Trophoblast cell (in vitro differentiated cells and primary cell): ENCODE results near the gene ALG3. TPM values are rescaled to one million over a fixed set of nuclear protein-coding genes. Genes with fewer than 3 reads are reported as not detected.

Source experiments
- DNase-seq, 2 donors: peaks; one replicate each; pipeline ENCODE4 v3.0.0-alpha.2; 2016
- H2AFZ ChIP-seq: 2 replicates; pipeline ENCODE4 v1.6.1; 2013; ENCODE audit warnings: low read length, moderate library complexity, mild to moderate bottlenecking; ENCODE audit not compliant: insufficient read depth, poor library complexity
- H2AK5ac ChIP-seq: 2 replicates; pipeline ENCODE4 v1.6.1; 2013; ENCODE audit warnings: mild to moderate bottlenecking, low read length
- H2BK120ac ChIP-seq: 2 replicates; pipeline ENCODE4 v1.6.1; 2013; ENCODE audit warnings: low read length, mild to moderate bottlenecking, moderate library complexity; ENCODE audit not compliant: insufficient read depth, poor library complexity
- H2BK12ac ChIP-seq: 2 replicates; pipeline ENCODE4 v1.6.1; 2013; ENCODE audit warnings: mild to moderate bottlenecking, low read length, moderate library complexity
- H2BK5ac ChIP-seq: 2 replicates; pipeline ENCODE4 v1.6.1; 2013; ENCODE audit warnings: low read length, low read depth, moderate library complexity, mild to moderate bottlenecking; ENCODE audit not compliant: poor library complexity
- H3K14ac ChIP-seq: 2 replicates; pipeline ENCODE4 v1.6.1; 2013; ENCODE audit warnings: mild to moderate bottlenecking, low read length
- H3K18ac ChIP-seq: 2 replicates; pipeline ENCODE4 v1.6.1; 2013; ENCODE audit warnings: mild to moderate bottlenecking, low read length
- H3K23ac ChIP-seq: 2 replicates; pipeline ENCODE4 v1.6.1; 2013; ENCODE audit warnings: low read length
- H3K27ac ChIP-seq: 2 replicates; pipeline ENCODE4 v1.5.1; 2013; ENCODE audit warnings: low read depth, mild to moderate bottlenecking, inconsistent platforms, low read length, moderate library complexity
- H3K27me3 ChIP-seq: 2 replicates; pipeline ENCODE4 v1.6.1; 2013; ENCODE audit warnings: inconsistent platforms, mild to moderate bottlenecking, low read length, moderate library complexity; ENCODE audit not compliant: insufficient read depth
- H3K36me3 ChIP-seq, 2 experiments: 1 replicate in 1 of 2; 2 replicates in 1 of 2; pipeline ENCODE4 v1.6.1; 2013; ENCODE audit warnings: low read length in 2 of 2, mild to moderate bottlenecking in 2 of 2, moderate library complexity in 1 of 2; ENCODE audit not compliant: insufficient read depth in 2 of 2, control insufficient read depth in 1 of 2
- H3K4ac ChIP-seq: 2 replicates; pipeline ENCODE4 v1.6.1; 2013; ENCODE audit warnings: low read depth, mild to moderate bottlenecking, low read length, moderate library complexity
- H3K4me1 ChIP-seq, 2 experiments: 1 replicate in 1 of 2; 2 replicates in 1 of 2; pipeline ENCODE4 v1.6.1; 2013; ENCODE audit warnings: low read length in 2 of 2, mild to moderate bottlenecking in 2 of 2, moderate library complexity in 1 of 2; ENCODE audit not compliant: insufficient read depth in 2 of 2, control insufficient read depth in 1 of 2
- H3K4me2 ChIP-seq: 2 replicates; pipeline ENCODE4 v1.6.1; 2013; ENCODE audit warnings: inconsistent platforms, mild to moderate bottlenecking, low read length, moderate library complexity
- H3K4me3 ChIP-seq: 2 replicates; pipeline ENCODE4 v1.5.1; 2013; ENCODE audit warnings: mild to moderate bottlenecking, low read depth, low read length, inconsistent platforms
- H3K79me1 ChIP-seq: one replicate; pipeline ENCODE4 v1.6.1; 2013; ENCODE audit warnings: low read length
- H3K79me2 ChIP-seq: 2 replicates; pipeline ENCODE4 v1.6.1; 2013; ENCODE audit warnings: low read length, mild to moderate bottlenecking; ENCODE audit not compliant: control insufficient read depth, insufficient read depth, poor library complexity
- H3K9ac ChIP-seq: 2 replicates; pipeline ENCODE4 v1.6.1; 2013; ENCODE audit warnings: mild to moderate bottlenecking, low read length
- H3K9me3 ChIP-seq: 2 replicates; pipeline ENCODE4 v1.6.1; 2013; ENCODE audit warnings: low read depth, mild to moderate bottlenecking, control low read depth, inconsistent platforms, low read length; ENCODE audit not compliant: insufficient read depth
- H4K12ac ChIP-seq: 2 replicates; pipeline ENCODE4 v1.6.1; 2013; ENCODE audit warnings: low read depth, mild to moderate bottlenecking, low read length, moderate library complexity
- H4K8ac ChIP-seq: 2 replicates; pipeline ENCODE4 v1.6.1; 2013; ENCODE audit warnings: low read depth, mild to moderate bottlenecking, low read length, moderate library complexity
- H4K91ac ChIP-seq: one replicate; pipeline ENCODE4 v1.6.1; 2013; ENCODE audit warnings: low read depth, mild to moderate bottlenecking, low read length, moderate library complexity
- WGBS: extraction: QIAGEN DNeasy Blood & Tissue Kit; methylation state at CpG from one replicate; pipeline ENCODE4 v1.1.7; 2013; ENCODE audit warnings: missing lambda C conversion rate; ENCODE audit not compliant: insufficient read length, insufficient coverage; ENCODE audit errors: extremely low coverage; 5-methylcytosine and 5-hydroxymethylcytosine counted together
- polyA plus RNA-seq: library from polyadenylated mRNA; stranded (reverse); fragments of 200-250 nt; gene quantifications from 2 replicates; pipeline ENCODE4 v1.2.3, GENCODE V29; 2013

The ALG3 gene
- polyA plus RNA-seq: 48.2 and 49.8 TPM in 2 replicates

DNA sequence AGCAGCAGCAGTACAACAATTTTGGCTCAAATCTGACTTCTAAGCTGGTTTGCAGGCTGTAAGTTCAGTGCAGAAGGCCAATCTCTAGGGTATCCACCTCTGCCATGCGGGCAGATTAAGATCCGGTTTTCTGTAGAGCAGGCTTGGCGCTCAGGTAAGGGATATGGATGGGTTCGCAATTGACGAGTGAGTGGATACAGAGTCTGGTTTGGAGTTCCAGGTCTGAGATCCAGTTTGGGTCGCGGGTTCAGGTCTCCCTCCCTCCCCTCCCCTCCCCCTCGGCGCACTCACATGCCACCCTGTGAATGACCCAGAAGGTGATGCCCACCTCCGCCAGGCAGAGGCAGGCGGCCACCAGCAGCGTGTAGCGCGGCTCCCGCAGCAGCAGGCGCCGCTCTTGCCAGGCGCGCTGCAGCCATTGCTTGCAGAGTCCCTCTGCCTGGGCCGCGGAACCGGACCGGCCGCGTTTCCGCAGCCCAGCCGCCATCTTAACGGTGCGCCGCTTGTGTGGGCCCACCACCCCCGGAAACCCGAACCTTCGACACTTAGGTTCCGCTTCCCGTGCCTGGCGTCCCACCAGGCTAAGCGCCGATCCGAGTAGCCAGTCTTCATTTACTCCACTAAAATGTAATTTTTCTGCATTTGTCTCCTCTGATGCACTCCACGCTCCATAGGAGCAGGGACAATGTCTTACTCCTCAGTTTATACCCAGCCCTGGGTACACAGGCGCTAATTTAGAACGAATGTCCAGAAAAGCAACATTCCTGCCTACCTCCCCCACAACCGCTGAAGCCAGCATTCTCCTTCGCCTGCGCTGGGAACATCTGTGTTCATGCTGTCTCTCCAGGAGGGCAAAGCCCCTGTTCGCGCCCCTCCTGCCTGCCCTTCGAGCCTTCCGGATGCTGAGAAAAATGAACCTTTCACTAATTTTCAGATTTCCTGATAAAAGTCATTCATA is at the start of gene ALG3:
TSS of gene ALG3 (minus strand) at position 509 of the 958 bp plus-strand sequence. CDS start at position 487, 22 bp downstream.
- Histone ChIP-seq H3K27me3 (no peaks in the 10 kb centered on the region), H3K4me2 (peak within 1 kb of the TSS; percentile 92), H3K79me1 (peaks cover 13% of the 10 kb centered on the region), H2BK5ac (peak within 1 kb of the TSS; percentile 83), H2AK5ac (no peak within 1 kb of the TSS), H3K9ac (peak within 1 kb of the TSS; percentile 90), H4K12ac (peak within 1 kb of the TSS; percentile 93), H4K91ac (peak within 1 kb of the TSS; percentile 79), H3K18ac (peak within 1 kb of the TSS; percentile 93), H3K9me3 (peaks cover 2% of the 10 kb centered on the region), H2AFZ (peak within 1 kb of the TSS; percentile 95), H3K4ac (peak within 1 kb of the TSS; percentile 77), H2BK120ac (peak within 1 kb of the TSS; percentile 61), H3K4me3 (peak within 1 kb of the TSS; percentile 100), H3K14ac (peak within 1 kb of the TSS; percentile 95), H3K36me3 (peaks cover 15 to 18% of the 10 kb centered on the region in 2 experiments), H2BK12ac (no peak within 1 kb of the TSS), H3K79me2 (peaks cover 10% of the 10 kb centered on the region), H3K27ac (peak within 1 kb of the TSS; percentile 60), H3K4me1 (peaks cover 0 to 4% of the 10 kb centered on the region in 2 experiments), H4K8ac (peak within 1 kb of the TSS; percentile 98), H3K23ac (peak within 1 kb of the TSS; percentile 16)
- DNase-seq: peak; percentile 88 to 97
- no CpG with 5 or more reads among the region's 49 CpGs for WGBS

DNA sequence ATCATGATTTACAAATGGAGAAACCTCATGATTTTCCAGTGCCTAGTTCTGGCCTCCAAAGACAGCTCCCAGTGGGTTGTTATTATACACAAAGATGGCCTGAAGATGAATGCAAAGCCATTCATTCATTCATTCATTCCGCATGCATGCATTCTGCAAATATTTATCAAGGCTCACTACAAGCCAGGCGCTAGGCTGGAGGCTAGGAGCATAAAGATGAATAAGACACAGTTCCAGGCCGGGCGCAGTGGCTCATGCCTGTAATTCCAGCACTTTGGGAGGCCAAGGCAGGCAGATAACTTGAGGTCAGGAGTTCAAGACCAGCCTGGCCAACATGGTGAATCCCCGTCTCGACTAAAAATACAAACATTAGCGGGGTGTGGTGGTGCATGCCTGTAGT is 47.9 kb upstream of the ALG3 start:
- no peak for DNase-seq

DNA sequence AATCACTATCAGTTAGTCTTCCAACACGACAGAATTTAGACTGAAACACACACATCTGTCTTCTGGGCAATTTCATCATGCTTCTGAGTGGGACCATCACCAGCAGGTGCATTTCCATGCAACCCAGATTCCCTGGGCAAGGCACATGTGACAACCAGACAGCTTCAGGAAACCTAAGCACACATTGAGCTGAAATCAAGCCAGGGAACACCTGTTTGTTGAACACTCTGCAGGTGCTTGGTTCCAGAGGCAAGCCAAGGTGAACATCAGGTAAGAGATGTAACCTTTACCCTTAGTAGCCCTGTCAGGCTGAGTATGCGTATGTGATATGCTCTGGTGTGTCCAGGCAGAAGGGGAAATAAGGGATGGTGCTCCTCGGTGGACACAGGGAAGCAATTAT is 47.0 kb upstream of the ALG3 start:
- Histone ChIP-seq H3K4me1 (peaks cover 0 to 4% of the 10 kb centered on the region in 2 experiments), H2BK120ac (no peak overlapping the region), H2BK5ac (no peak overlapping the region), H2BK12ac (no peak overlapping the region), H3K4ac (no peak overlapping the region), H3K14ac (no peak overlapping the region), H3K9me3 (peaks cover 2% of the 10 kb centered on the region), H2AFZ (no peak overlapping the region), H3K27me3 (no peaks in the 10 kb centered on the region), H3K9ac (no peak overlapping the region), H3K36me3 (peaks cover 0 to 6% of the 10 kb centered on the region in 2 experiments), H4K91ac (no peak overlapping the region), H4K12ac (no peak overlapping the region), H3K23ac (no peak overlapping the region), H3K4me2 (no peak overlapping the region), H2AK5ac (no peak overlapping the region), H3K4me3 (no peak overlapping the region), H3K18ac (no peak overlapping the region), H4K8ac (no peak overlapping the region), H3K27ac (no peak overlapping the region), H3K79me2 (peaks cover 10% of the 10 kb centered on the region), H3K79me1 (peaks cover 9% of the 10 kb centered on the region)
- no peak for DNase-seq
- no CpG with 5 or more reads among the region's 3 CpGs for WGBS

More for the DNA sequence above, 47.9 kb upstream of the ALG3 start:
- Histone ChIP-seq H3K79me1 (peaks cover 9% of the 10 kb centered on the region), H3K23ac (no peak overlapping the region), H3K4me1 (peaks cover 0 to 4% of the 10 kb centered on the region in 2 experiments), H3K4me2 (no peak overlapping the region), H4K91ac (no peak overlapping the region), H3K18ac (no peak overlapping the region), H2AK5ac (no peak overlapping the region), H3K4ac (no peak overlapping the region), H3K79me2 (peaks cover 10% of the 10 kb centered on the region), H2AFZ (no peak overlapping the region), H2BK12ac (no peak overlapping the region), H3K36me3 (peaks cover 3 to 10% of the 10 kb centered on the region in 2 experiments), H2BK5ac (no peak overlapping the region), H2BK120ac (no peak overlapping the region), H3K27ac (no peak overlapping the region), H3K9me3 (peaks cover 2% of the 10 kb centered on the region), H3K27me3 (no peaks in the 10 kb centered on the region), H3K14ac (no peak overlapping the region), H4K8ac (no peak overlapping the region), H3K4me3 (no peak overlapping the region), H4K12ac (no peak overlapping the region), H3K9ac (no peak overlapping the region)
- no CpG with 5 or more reads among the region's 7 CpGs for WGBS

DNA sequence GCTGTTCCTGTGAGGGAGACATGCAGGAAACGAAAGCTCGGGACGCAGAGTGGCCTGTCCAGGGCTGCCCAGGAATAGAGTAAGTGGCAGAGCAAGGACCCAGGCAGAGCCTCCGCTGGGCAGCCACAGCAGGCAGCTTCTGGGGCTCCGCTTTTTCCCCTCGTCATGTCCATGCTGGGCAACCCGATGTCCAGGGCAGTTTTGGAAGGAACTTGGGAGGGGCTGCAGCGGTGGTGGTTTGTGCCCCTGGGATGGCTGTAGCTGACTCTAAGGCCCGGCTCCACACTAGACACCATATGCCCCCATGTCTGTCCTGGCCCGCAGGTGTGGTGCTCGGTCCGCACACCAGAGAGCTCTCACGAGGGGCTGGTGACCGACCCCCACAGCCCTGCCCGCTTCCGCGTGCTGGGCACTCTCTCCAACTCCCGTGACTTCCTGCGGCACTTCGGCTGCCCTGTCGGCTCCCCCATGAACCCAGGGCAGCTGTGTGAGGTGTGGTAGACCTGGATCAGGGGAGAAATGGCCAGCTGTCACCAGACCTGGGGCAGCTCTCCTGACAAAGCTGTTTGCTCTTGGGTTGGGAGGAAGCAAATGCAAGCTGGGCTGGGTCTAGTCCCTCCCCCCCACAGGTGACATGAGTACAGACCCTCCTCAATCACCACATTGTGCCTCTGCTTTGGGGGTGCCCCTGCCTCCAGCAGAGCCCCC is 43.1 kb upstream of the ALG3 start:
- H3K23ac ChIP-seq: no peak overlapping the region
- no peak overlapping the region for H2BK12ac ChIP-seq
- no peak overlapping the region for H3K4me3 ChIP-seq
- no peak overlapping the region for H4K8ac ChIP-seq
- DNase-seq: no peak
- no peak overlapping the region for H3K4me2 ChIP-seq
- no peak overlapping the region for H3K9ac ChIP-seq
- WGBS: no CpG with 5 or more reads among the region's 21 CpGs
- no peak overlapping the region for H2BK5ac ChIP-seq
- no peaks in the 10 kb centered on the region for H3K36me3 ChIP-seq
- H3K27me3 ChIP-seq: no peaks in the 10 kb centered on the region
- no peaks in the 10 kb centered on the region for H3K79me2 ChIP-seq
- no peak overlapping the region for H2AK5ac ChIP-seq
- no peak overlapping the region for H3K4ac ChIP-seq
- no peak overlapping the region for H2BK120ac ChIP-seq
- no peaks in the 10 kb centered on the region for H3K79me1 ChIP-seq
- H2AFZ ChIP-seq: no peak overlapping the region
- peaks cover 2% of the 10 kb centered on the region for H3K9me3 ChIP-seq
- no peak overlapping the region for H3K18ac ChIP-seq
- H4K91ac ChIP-seq: no peak overlapping the region
- no peak overlapping the region for H4K12ac ChIP-seq
- H3K14ac ChIP-seq: no peak overlapping the region
- H3K4me1 ChIP-seq: no peaks in the 10 kb centered on the region
- no peak overlapping the region for H3K27ac ChIP-seq
